GM12878 (cell line): ENCODE measurements around the gene AKAP7. TPM values are rescaled to one million over a fixed set of nuclear protein-coding genes. Genes with fewer than 3 reads are reported as not detected.

Experiments used
- ATAC-seq: fragments of 200-7000 bp; cut with Tn5 transposase; 3 replicates; pipeline ENCODE4 v1.9.1; 2020; ENCODE audit warnings: mild to moderate bottlenecking, moderate library complexity
- BruUV-seq: library from RNA; stranded (reverse); fragments of 400-500 nt; replicated peaks from 2 replicates; lab custom pipeline; 2021; lab: Mats Ljungman, UMichigan
- CTCF ChIA-PET: fragments of 300-600 bp; sonication (Branson Sonifier 250); formaldehyde crosslinking; extraction: SDS; loops from one replicate; lab custom pipeline; 2021; ENCODE audit warnings: inconsistent platforms; lab: Yijun Ruan, JAX
- POLR2A ChIA-PET: fragments of 350-600 bp; formaldehyde crosslinking; extraction: SDS; loops from one replicate; lab custom pipeline; 2021; ENCODE audit warnings: inconsistent platforms; lab: Charles Lee
- RAD21 ChIA-PET: fragments of 300-600 bp; sonication (Branson Sonifier 250); formaldehyde crosslinking; loops from one replicate; lab custom pipeline; 2023; ENCODE audit warnings: antibody characterized with exemption; ENCODE audit not compliant: unreplicated experiment; lab: Charles Lee
- SMC1A ChIA-PET: fragments of 300-600 bp; sonication (Branson Sonifier 250); formaldehyde crosslinking; loops from one replicate; lab custom pipeline; 2023; ENCODE audit not compliant: unreplicated experiment, uncharacterized antibody; lab: Charles Lee
- DNase-seq: peaks from one replicate; pipeline ENCODE4 v3.0.0-alpha.2; 2011; ENCODE audit warnings: low read depth, low spot score
- FAIRE-seq: peaks from 3 replicates; lab custom pipeline; 2011; peaks lifted over from hg19 to GRCh38; lab: Jason Lieb, UNC
- H2AFZ ChIP-seq: 2 replicates; pipeline ENCODE4 v1.6.0; 2011; ENCODE audit warnings: low read depth, low read length, control low read depth; ENCODE audit not compliant: control insufficient read depth
- H3K27ac ChIP-seq: 2 replicates; pipeline ENCODE4 v1.5.1; 2011; ENCODE audit warnings: control low read depth; ENCODE audit not compliant: control insufficient read depth, insufficient read depth
- H3K27me3 ChIP-seq, 2 experiments: replicated peaks in 1 of 2; 2 replicates each; pipeline versions ENCODE4 v1.6.0 to v1.6.1; 2011; ENCODE audit warnings: low read length in 1 of 2; ENCODE audit not compliant: control insufficient read depth in 2 of 2, insufficient read depth in 2 of 2
- H3K36me3 ChIP-seq, 2 experiments: 2 replicates each; pipeline ENCODE4 v1.5.1; 2011; ENCODE audit warnings: low read length in 1 of 2; ENCODE audit not compliant: control insufficient read depth in 2 of 2, insufficient read depth in 2 of 2
- H3K4me1 ChIP-seq: 2 replicates; pipeline ENCODE4 v1.6.1; 2011; ENCODE audit warnings: mild to moderate bottlenecking, low read length, moderate library complexity, mixed read lengths; ENCODE audit not compliant: control insufficient read depth, insufficient read depth
- H3K4me2 ChIP-seq: 2 replicates; pipeline ENCODE4 v1.6.0; 2011; ENCODE audit warnings: control low read depth; ENCODE audit not compliant: control insufficient read depth, insufficient read depth
- H3K4me3 ChIP-seq: fragments of 200-600 bp; sonication (generic); 2 replicates; pipeline ENCODE4 v1.5.1; 2016
- H3K79me2 ChIP-seq: 2 replicates; pipeline ENCODE4 v1.6.0; 2011; ENCODE audit warnings: low read length; ENCODE audit not compliant: control insufficient read depth, insufficient read depth
- H3K9ac ChIP-seq: 2 replicates; pipeline ENCODE4 v1.8.0; 2011; ENCODE audit warnings: low read length, control low read depth, mixed read lengths; ENCODE audit not compliant: control insufficient read depth, insufficient read depth
- H3K9me3 ChIP-seq: replicated peaks from 3 replicates; pipeline ENCODE4 v1.5.1; 2011; ENCODE audit warnings: mild to moderate bottlenecking, low read length; ENCODE audit not compliant: control insufficient read depth, insufficient read depth
- H4K20me1 ChIP-seq: 2 replicates; pipeline ENCODE4 v1.6.0; 2011; ENCODE audit not compliant: control insufficient read depth, insufficient read depth
- IRF3 ChIP-seq: fragments of 450-650 bp; IDR thresholded peaks from 2 replicates; pipeline ENCODE4 v1.6.1; 2014; ENCODE audit warnings: mild to moderate bottlenecking
- IRF4 ChIP-seq: IDR thresholded peaks from 2 replicates; pipeline ENCODE4 v1.6.1; 2011; ENCODE audit warnings: low read depth, low read length
- MEF2B ChIP-seq: fragments of 450-650 bp; IDR thresholded peaks from 2 replicates; pipeline ENCODE4 v1.6.1; 2018; ENCODE audit warnings: mild to moderate bottlenecking, moderate library complexity; ENCODE audit not compliant: partially characterized antibody, poor library complexity, severe bottlenecking
- NFIC ChIP-seq: IDR thresholded peaks from 2 replicates; pipeline ENCODE4 v1.6.1; 2012; ENCODE audit warnings: low read depth, mild to moderate bottlenecking, inconsistent platforms, low read length, moderate library complexity
- NFXL1 ChIP-seq: fragments of 450-650 bp; IDR thresholded peaks from 2 replicates; pipeline ENCODE4 v1.6.1; 2017; ENCODE audit warnings: antibody characterized with exemption, mild to moderate bottlenecking, borderline replicate concordance
- POLR2AphosphoS5 ChIP-seq: IDR thresholded peaks from 2 replicates; pipeline ENCODE4 v1.6.1; 2011; ENCODE audit warnings: mild to moderate bottlenecking, low read length, inconsistent platforms
- SP1 ChIP-seq: IDR thresholded peaks from one replicate; pipeline ENCODE4 v1.6.1; 2011; ENCODE audit warnings: low read depth, low read length
- SPI1 ChIP-seq: IDR thresholded peaks from 2 replicates; pipeline ENCODE4 v1.6.1; 2011; ENCODE audit warnings: low read depth, mild to moderate bottlenecking, low read length, moderate library complexity, borderline replicate concordance; ENCODE audit not compliant: insufficient read depth
- TCF12 ChIP-seq: IDR thresholded peaks from 2 replicates; pipeline ENCODE4 v1.6.1; 2011; ENCODE audit warnings: low read depth, mild to moderate bottlenecking, low read length
- ZZZ3 ChIP-seq: IDR thresholded peaks from 2 replicates; pipeline ENCODE4 v1.6.1; 2011; ENCODE audit warnings: low read depth; ENCODE audit not compliant: control insufficient read depth, insufficient read length
- WGBS: methylation state at CpG from one replicate; pipeline ENCODE4 v1.1.6; 2016; ENCODE audit warnings: low lambda C conversion rate; ENCODE audit not compliant: insufficient replicate concordance, insufficient coverage; ENCODE audit errors: missing lambda C conversion rate; 5-methylcytosine and 5-hydroxymethylcytosine counted together
- in situ Hi-C: fragments of 300-500 bp; cut with MboI; formaldehyde crosslinking; loops from 9 replicates; pipeline ENCODE4 v1.14.3; 2018; ENCODE audit warnings: mixed read lengths
- intact Hi-C: fragments of 100-400 bp; cut with micrococcal nuclease; formaldehyde crosslinking; loops from one replicate; pipeline ENCODE4 v1.14.2; 2022; ENCODE audit not compliant: unreplicated experiment
- polyA plus RNA-seq, 11 experiments: library from polyadenylated mRNA; depleted of rRNA in 4 of 11; unstranded in 6 of 11; stranded (reverse) in 5 of 11; fragments of >200 nt; fragmentation: Nextera tagmentation in 4 of 11; fragmentation: Illumina TruSeq in 1 of 11; extraction: Ambion mirVana in 4 of 11; extraction: Trizol in 1 of 11; gene quantifications; 1 replicate in 1 of 11; 2 replicates in 10 of 11; pipeline versions ENCODE4 v1.2.1 to v1.2.3, GENCODE V29; 2011 to 2016; ENCODE audit warnings: inconsistent platforms in 2 of 11, missing spikeins in 2 of 11, low read depth in 1 of 11
- total RNA-seq, 4 experiments: library from RNA; depleted of rRNA in 3 of 4; stranded (reverse); fragments of >200 nt in 3 of 4; fragmentation: Illumina TruSeq in 1 of 4; extraction: Trizol in 1 of 4; gene quantifications; 2 replicates each; pipeline versions ENCODE4 v1.2.1 to v1.2.3, GENCODE V29; 2013 to 2021

AKAP7 gene
- total and polyA plus RNA-seq, 10 of the 15 experiments (the other 5 are each of a cell fraction or from before 2014, with no cell fraction given) = 0.06 to 0.58 (median 0.28) TPM; not detected in 1

GRCh38 chr6:131130554-131130940, 4.7 kb upstream of the AKAP7 start:
- TF ChIP-seq POLR2AphosphoS5 (no peak), MEF2B (no peak), NFXL1 (no peak), IRF3 (no peak), SP1 (no peak), TCF12 (no peak), NFIC (no peak), SPI1 (no peak), ZZZ3 (no peak), IRF4 (no peak)
- Histone ChIP-seq H3K4me1 (no peaks in the 10 kb centered on the region; the same call in 1 of the 2 replicates), H3K36me3 (no peaks in the 10 kb centered on the region), H3K9ac (no peak overlapping the region), H3K9me3 (no peaks in the 10 kb centered on the region), H2AFZ (no peak overlapping the region), H3K4me3 (no peak overlapping the region), H3K27me3 (peaks cover 0 to 8% of the 10 kb centered on the region in 2 experiments; a peak in 2 of 4 replicates), H3K79me2 (no peaks in the 10 kb centered on the region), H3K4me2 (no peak overlapping the region), H3K27ac (no peak overlapping the region), H4K20me1 (no peaks in the 10 kb centered on the region)
- intact Hi-C loops = no loop called here
- ATAC-seq (no peak), DNase-seq (no peak), FAIRE-seq (no peak)
- in situ Hi-C loops = no loop called here
- 89% methylated on average over 5 of the region's 5 CpGs for WGBS
- ChIA-PET SMC1A (interaction anchor here (1.3 to 1.6 kb wide), 2 partner anchors 14 to 245 kb away, joined by 4 to 7 read pairs; no protein-coding TSS in a partner anchor), CTCF (interaction anchor here (1.4 kb wide), 1 partner anchor 246 kb away, joined by 5 read pairs; no protein-coding TSS in a partner anchor), POLR2A (no interaction called here), RAD21 (interaction anchor here (1.3 kb wide), 1 partner anchor 13 kb away, joined by 4 read pairs; no protein-coding TSS in a partner anchor)
- BruUV-seq = no TSS peak
